Measurements from ENCODE around the gene MAST4.

- no peak for TF ChIP-seq CTCF (IDR thresholded peaks at IDR 0.05; ENCODE audit: low read depth, low read length, poor library complexity, severe bottlenecking)
- no peak for TF ChIP-seq EZH2phosphoT487 (IDR thresholded peaks at IDR 0.05; ENCODE audit: borderline replicate concordance, low read length)
These were observed 122.3 kb downstream of the MAST4 start for GRCh38 chr5:66718374-66719002.

Data from DOHH2 (cell line).